IgD-negative memory B cell (primary cell): ENCODE measurements around the gene LIG1. TPM values are rescaled to one million over a fixed set of nuclear protein-coding genes. Genes with fewer than 3 reads are reported as not detected.
"Not testable (repeated sequence)": the region's sequence is repeated elsewhere in the genome, so short reads cannot be mapped to it uniquely, and the experiment has no call there.

Experiments
- H3K27ac Mint-ChIP-seq, 3 donors: one replicate each; pipeline ENCODE4 v1.8.0; 2020 to 2022; ENCODE audit warnings: mild to moderate bottlenecking in 3 of 3, mixed read lengths in 3 of 3, moderate library complexity in 1 of 3
- H3K27me3 Mint-ChIP-seq: one replicate; pipeline ENCODE4 v1.8.0; 2021; ENCODE audit warnings: mixed read lengths
- H3K36me3 Mint-ChIP-seq: one replicate; pipeline ENCODE4 v1.8.0; 2020; ENCODE audit warnings: mild to moderate bottlenecking, mixed read lengths
- H3K4me1 Mint-ChIP-seq, 3 donors: one replicate each; pipeline ENCODE4 v1.8.0; 2020 to 2022; ENCODE audit warnings: mixed read lengths in 3 of 3, mild to moderate bottlenecking in 1 of 3
- H3K4me3 Mint-ChIP-seq, 4 donors: one replicate each; pipeline ENCODE4 v1.8.0; 2020 to 2022; ENCODE audit warnings: mild to moderate bottlenecking in 4 of 4, mixed read lengths in 4 of 4, moderate library complexity in 3 of 4
- H3K9me3 Mint-ChIP-seq, 3 donors: one replicate each; pipeline ENCODE4 v1.8.0; 2020 to 2021; ENCODE audit warnings: mixed read lengths in 3 of 3, mild to moderate bottlenecking in 1 of 3
- polyA plus RNA-seq: library from polyadenylated mRNA; unstranded; fragments of 300-500 nt; fragmentation: Illumina TruSeq; gene quantifications from one replicate; pipeline ENCODE4 v1.2.3, GENCODE V29; 2021

Gene LIG1
- polyA plus RNA-seq, 1 donor from 2014 or later = 30.1 TPM

DNA sequence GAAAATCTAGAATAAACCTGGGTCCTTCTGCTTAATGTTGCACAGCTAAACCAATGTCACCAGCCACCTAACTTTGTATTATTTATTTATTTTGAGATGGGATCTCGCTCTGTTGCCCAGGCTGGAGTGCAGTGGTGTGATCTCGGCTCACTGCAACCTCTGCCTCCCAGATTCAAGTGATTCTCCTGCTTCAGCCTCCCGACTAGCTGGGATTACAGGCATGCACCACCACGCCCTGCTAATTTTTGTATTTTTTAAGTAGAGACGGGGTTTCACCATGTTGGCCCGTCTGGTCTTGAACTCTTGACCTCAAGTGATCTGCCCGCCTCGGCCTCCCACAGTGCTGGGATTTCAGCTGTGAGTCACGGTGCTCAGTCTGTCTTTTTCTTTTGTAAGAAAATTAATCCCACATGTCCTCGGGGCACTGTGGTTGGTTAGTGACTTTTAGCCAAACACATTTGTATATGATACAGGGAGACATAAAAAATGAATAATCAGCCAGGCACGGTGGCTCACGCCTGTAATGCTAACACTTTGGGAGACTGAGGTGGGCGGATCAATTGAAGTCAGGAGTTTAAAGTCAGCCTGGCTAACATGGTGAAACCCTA, 78.9 kb downstream of the LIG1 start:
- peaks cover 0 to 17% (median 15%) of the 10 kb centered on the region in 3 donors for H3K9me3 Mint-ChIP-seq
- H3K27ac Mint-ChIP-seq, H3K27me3 Mint-ChIP-seq, H3K4me1 Mint-ChIP-seq, H3K4me3 Mint-ChIP-seq: not testable (repeated sequence)
- peaks cover 12% of the 10 kb centered on the region for H3K36me3 Mint-ChIP-seq

DNA sequence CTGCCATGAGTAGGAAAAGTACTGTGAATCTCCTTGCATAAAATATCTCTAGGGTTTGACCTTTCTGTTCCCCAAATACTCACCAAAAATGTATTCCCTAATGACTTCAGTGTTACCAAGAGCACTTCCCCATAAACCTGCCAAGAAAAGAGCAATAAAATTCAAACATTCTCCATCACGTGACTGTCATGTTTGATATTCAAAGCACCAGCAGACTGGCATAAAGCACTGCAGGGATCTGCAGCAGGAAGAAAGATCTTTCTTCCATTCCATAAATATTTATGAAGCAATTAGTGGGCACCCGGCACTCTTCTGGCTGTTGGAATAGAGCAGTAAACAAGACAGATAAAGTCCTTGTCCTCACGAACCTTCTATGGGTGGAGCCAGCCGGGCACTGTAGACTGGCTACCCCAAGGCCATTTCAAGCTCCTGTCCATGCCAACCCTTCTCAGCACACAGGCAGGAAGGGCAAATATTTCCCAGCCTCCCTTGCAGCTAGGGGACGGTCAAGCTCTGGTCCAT, 79.8 kb downstream of the LIG1 start:
- H3K9me3 Mint-ChIP-seq = peaks cover 0 to 15% (median 15%) of the 10 kb centered on the region in 3 donors
- H3K27ac Mint-ChIP-seq = peak overlapping the region in 1 of 3 donors; percentile 31
- no peaks in the 10 kb centered on the region for H3K27me3 Mint-ChIP-seq
- peaks cover 9% of the 10 kb centered on the region for H3K36me3 Mint-ChIP-seq
- peaks cover 0 to 3% (median 0%) of the 10 kb centered on the region in 3 donors for H3K4me1 Mint-ChIP-seq
- no peak overlapping the region for H3K4me3 Mint-ChIP-seq

DNA sequence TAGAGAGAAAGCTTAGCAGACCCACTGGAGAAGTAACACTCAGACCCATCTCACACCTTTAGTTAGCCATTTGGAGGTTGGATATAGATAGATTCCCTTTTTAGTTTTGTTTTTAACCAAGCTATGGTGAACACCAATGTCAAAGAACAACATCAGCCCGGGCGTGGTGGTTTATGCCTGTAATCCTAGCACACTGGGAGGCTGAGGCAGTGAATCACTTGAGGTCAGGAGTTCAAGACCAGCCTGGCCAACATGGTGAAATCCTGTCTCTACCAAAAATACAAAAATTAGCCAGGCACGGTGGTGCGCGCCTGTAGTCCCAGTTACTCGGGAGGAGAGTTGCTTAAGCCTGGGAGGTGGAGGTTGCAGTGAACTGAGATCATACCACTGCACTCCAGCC, 81.2 kb downstream of the LIG1 start:
- not testable (repeated sequence) for H3K9me3 Mint-ChIP-seq, H3K4me3 Mint-ChIP-seq, H3K36me3 Mint-ChIP-seq, H3K27ac Mint-ChIP-seq, H3K4me1 Mint-ChIP-seq, H3K27me3 Mint-ChIP-seq

DNA sequence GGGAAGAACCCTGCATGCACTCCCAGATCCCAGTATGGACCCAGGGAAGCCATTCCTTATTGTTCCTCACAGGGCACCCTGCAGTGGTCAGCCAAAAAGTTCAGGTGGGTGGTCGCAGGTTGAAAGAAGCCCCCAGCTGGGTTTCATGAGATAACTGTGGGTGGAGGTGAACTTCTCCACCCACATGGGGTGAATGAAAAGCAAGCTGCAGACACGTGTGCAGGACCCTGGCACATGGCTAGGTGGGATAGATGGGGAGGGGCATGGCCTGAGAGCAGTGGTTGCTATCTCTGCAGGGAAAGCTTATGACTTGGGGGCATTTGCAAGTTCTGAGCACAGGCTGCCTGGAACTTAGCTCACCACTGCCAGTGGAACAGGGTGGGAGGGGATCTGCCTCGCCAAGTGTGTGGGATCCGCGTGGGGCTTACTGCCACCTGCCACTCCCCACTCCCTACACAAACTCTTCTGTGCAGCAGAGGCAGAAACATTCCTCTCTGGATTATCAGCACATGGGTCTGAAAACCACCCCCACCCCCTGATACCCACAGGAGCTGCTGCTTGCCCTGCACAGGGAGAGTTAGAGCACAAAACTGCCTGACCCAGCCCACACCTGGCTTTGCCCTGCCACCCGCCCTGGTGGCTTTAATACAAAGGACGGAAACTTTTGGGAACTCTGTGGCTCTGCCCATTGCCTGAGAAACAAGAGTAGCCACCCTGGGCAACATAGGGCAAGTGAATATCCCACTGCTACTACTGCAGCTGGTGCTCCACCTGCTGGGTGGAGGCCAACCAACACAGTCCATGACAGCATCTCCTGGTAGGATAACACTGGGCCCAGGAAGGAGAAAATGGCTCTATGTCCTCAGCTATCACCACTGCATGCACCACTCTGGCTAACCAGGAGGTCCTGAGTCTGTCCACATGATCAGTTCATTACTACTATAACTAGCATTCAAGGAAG, 84.0 kb downstream of the LIG1 start:
- Mint-ChIP-seq H3K36me3 (peaks cover 6% of the 10 kb centered on the region), H3K4me3 (no peak overlapping the region), H3K27ac (no peak overlapping the region), H3K27me3 (no peaks in the 10 kb centered on the region), H3K4me1 (peaks cover 0 to 3% (median 0%) of the 10 kb centered on the region in 3 donors), H3K9me3 (peaks cover 0 to 4% (median 0%) of the 10 kb centered on the region in 3 donors)

DNA sequence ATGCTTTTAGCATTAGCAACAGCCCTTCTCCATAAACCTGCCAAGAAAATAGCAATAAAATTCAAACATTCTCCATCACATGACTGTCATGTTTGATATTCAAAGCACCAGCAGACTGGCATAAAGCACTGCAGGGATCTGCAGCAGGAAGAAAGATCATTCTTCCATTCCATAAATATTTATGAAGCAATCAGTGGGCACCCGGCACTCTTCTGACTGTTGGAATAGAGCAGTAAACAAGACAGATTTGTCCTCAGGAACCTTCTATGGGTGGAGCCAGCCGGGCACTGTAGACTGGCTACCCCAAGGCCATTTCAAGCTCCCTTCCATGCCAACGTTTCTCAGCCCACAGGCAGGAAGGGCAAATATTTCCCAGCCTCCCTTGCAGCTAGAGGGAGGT, 85.1 kb downstream of the LIG1 start:
- H3K4me1 Mint-ChIP-seq = peaks cover 0 to under 1% (median 0%) of the 10 kb centered on the region in 3 donors

DNA sequence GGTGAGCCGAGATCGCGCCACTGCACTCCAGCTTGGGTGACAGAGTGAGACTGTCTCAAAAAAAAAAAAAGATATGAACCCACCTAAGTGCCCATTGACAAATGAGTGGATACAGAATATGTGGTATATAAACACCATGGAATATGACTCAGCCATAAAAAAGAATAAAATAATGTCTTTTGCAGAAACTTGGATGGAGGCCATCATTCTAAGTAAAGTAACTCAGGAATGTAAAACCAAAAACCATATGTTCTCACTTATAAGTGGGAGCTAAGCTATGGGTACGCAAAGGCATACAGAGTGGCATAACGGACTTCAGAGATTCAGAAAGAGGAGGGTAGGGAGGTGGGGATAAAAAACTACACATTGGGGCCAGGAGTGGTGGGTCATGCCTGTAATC, 89.0 kb downstream of the LIG1 start:
- peaks cover 11% of the 10 kb centered on the region for H3K36me3 Mint-ChIP-seq
- no peak overlapping the region for H3K27ac Mint-ChIP-seq
- no peaks in the 10 kb centered on the region for H3K4me1 Mint-ChIP-seq
- peaks cover 0 to 5% (median 1%) of the 10 kb centered on the region in 3 donors for H3K9me3 Mint-ChIP-seq
- H3K4me3 Mint-ChIP-seq = no peak overlapping the region
- no peaks in the 10 kb centered on the region for H3K27me3 Mint-ChIP-seq

More for the DNA sequence above, 85.1 kb downstream of the LIG1 start:
- Mint-ChIP-seq H3K9me3 (peaks cover 0 to under 1% (median 0%) of the 10 kb centered on the region in 3 donors), H3K27ac (no peak overlapping the region), H3K27me3 (no peaks in the 10 kb centered on the region), H3K4me3 (no peak overlapping the region), H3K36me3 (peaks cover 6% of the 10 kb centered on the region)

DNA sequence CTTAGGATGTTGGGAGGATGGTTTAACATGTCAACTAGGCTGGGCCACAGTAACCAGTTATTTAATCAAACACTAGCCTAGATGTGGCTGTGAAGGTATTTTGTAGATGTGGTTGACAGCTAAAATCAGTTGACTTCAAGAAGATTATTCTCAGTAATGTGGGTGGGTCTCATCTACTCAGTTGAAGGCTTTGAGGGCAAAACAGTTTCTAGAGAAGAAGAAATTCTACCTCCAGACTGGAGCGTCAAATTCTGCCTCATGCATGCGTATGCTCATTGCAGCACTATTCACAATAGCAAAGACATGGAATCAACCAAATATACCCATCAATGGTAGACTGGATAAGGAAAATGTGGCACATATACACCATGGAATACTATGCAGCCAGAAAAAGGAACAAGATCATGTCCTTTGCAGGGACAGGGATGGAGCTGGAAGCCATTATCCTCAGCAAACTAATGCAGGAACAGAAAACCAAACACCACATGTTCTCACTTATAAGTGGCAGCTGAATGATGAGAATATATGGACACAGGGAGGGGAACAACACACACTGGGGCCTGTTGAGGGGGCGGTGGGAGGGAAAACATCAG, 99.9 kb downstream of the LIG1 start:
- H3K36me3 Mint-ChIP-seq, H3K4me3 Mint-ChIP-seq, H3K9me3 Mint-ChIP-seq, H3K27me3 Mint-ChIP-seq, H3K27ac Mint-ChIP-seq, H3K4me1 Mint-ChIP-seq: not testable (repeated sequence)

DNA sequence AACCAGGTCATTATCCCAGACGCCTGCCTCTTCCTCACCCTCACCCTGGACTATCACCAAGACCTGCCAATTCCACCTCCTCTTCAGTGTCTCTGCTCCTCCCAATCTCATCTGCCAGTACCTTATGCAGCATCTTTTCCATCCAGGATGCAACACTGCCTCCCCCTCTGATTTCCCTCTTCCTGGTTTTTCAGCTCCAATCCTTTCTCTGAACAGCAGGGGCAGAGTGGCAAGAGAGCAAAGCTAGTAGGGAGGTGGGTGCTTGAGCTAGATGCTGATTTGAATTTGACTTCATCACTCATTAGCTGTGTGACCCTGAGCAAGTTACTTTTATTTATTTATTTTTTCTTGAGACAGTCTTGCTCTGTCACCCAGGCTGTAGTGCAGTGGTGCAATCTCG, 100.7 kb downstream of the LIG1 start:
- Mint-ChIP-seq H3K36me3 (peaks cover 3% of the 10 kb centered on the region), H3K27me3 (no peaks in the 10 kb centered on the region), H3K9me3 (peaks cover 0 to 6% (median 3%) of the 10 kb centered on the region in 3 donors), H3K4me3 (no peak overlapping the region), H3K27ac (no peak overlapping the region), H3K4me1 (no peaks in the 10 kb centered on the region)

Other genes with a start within 250 kb of the LIG1 start
- gene BSPH1, start 178.2 kb downstream of the LIG1 start, polyA plus RNA-seq = not detected
- gene ELSPBP1, start 175.7 kb downstream of the LIG1 start, polyA plus RNA-seq = not detected
- not detected for gene CABP5, start 126.3 kb downstream of the LIG1 start, polyA plus RNA-seq
- 2.4 TPM for gene PLA2G4C, start 59.5 kb downstream of the LIG1 start, polyA plus RNA-seq
- 2.4 TPM for gene ZSWIM9, start 336 bp upstream of the LIG1 start, polyA plus RNA-seq
- 85.7 TPM for gene CARD8, start 85.6 kb upstream of the LIG1 start, polyA plus RNA-seq
- 0.30 TPM for gene ZNF114, start 99.7 kb upstream of the LIG1 start, polyA plus RNA-seq
- gene EMP3, start 155.2 kb upstream of the LIG1 start, polyA plus RNA-seq = 586 TPM
- gene TMEM143, start 193.6 kb upstream of the LIG1 start, polyA plus RNA-seq = 16.2 TPM
- not detected for gene SYNGR4, start 194.0 kb upstream of the LIG1 start, polyA plus RNA-seq
- gene KDELR1, start 221.2 kb upstream of the LIG1 start, polyA plus RNA-seq = 29.2 TPM
- gene GRIN2D, start 223.3 kb upstream of the LIG1 start, polyA plus RNA-seq = not detected